ENCODE results near the gene STX8.

The STX8 gene

GRCh38 chr17:9434642-9435057, 141.0 kb downstream of the STX8 start:
- no peak for DNase-seq

DNA sequence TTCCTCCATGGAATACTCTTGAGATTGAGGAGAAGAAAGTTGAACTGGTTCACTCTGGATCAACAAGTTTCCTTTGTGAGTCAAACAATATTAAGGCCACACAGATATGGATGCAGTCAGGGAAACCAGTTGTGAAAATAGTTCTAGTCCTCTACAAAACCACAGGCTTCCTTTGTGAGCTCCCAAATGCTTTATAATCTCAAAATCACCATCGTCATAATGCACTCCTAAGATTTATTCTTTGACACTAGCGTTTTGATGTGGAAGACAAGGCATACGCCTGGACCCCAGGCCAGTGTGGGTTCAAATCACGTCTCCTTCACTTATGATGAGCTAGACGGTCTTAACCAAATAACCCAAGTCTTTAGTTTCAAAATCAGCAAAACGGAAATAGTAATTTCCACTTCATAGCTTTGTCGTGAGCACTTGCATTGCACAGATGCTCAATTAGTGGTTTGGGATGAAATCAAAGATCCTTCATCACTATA, 142.6 kb downstream of the STX8 start:
- DNase-seq: no peak

- no peak for DNase-seq
These were observed 143.3 kb downstream of the STX8 start for GRCh38 chr17:9432134-9432885.

DNA sequence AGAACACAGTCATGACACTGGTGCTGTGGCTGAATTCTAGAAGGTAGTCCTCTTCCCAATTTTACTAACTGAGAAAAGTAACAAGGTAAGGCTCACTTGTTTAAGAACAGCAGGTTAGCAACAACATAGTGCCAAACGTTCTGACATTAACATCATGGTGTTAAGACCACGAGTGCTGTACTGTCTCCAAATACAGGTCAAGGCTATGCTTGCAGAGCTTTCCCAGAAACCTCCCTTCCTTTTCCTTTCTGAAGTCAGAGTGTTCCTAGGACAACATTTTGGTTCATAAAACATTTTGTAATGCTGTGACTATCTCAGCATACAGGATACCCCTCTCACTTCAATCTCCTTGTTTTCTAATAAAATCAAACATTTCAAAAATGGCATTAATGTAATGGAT, 144.0 kb downstream of the STX8 start:
- DNase-seq: no peak

DNA sequence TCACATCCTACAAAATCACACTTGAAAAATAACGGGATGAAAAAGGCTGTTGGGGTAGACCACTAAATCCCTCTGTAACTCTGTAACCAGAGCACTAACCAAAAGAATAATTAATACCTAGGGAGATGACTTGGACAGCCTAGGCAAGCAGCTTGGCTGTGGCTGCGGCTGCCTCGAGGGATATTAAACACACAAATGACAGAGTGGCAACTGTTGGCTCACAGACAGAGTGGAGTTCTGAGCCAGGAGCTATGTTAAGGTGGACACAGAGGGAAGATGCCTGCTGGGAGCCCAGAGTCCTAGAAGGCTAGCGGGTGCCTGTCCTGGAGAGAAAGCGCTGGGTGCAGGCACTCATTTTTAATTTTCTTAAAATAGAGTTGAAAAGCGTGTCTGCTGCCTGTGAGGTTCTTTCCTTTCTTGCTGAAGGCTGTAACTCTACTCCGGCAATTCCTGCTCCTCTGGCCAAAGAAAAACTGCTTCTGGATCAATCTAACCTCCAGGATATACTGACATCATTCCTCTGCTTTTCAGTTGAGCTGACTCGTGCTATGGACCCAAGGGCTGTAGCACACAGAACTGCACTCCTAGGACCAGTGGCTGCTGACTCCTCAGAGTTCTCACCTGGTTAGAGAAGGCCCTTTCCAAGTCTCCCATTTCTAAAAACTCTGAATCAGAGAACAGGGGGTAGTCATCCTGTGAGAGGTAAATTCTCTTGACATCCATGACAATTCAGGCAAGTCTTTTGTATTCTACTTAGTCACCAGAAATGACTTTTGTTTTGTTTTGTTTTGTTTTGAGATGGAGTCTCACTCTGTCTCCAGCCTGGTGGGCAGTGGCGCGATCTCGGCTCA, 147.9 kb downstream of the STX8 start:
- no peak for DNase-seq

DNA sequence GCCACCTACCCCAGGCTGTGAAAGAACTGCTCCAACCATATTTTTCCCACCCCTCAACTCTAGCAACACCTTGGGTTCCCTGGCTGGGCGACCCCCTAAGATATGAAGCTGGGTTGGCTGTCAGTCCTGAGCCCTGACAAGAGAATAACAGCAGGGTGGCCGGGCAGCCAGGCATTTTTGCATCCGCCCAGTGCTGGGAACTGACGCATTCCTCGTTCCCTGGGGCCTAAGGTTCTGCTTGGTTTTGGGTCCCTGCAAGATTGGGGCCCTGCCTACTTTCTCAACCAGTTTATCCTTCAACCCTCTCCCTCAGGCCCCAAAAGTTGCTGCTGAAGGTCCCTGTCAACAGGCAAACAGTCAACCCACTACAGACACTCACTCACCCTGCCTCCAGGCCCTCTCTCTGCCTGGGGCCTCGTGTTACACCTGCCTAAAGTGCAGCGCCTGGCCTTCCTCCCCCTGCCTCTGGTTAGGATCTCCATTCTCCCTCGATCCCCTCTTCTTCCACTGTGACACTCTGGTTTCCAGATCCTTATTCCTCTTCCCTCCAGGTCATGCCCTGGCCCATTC, 151.5 kb downstream of the STX8 start:
- no peak for DNase-seq

DNA sequence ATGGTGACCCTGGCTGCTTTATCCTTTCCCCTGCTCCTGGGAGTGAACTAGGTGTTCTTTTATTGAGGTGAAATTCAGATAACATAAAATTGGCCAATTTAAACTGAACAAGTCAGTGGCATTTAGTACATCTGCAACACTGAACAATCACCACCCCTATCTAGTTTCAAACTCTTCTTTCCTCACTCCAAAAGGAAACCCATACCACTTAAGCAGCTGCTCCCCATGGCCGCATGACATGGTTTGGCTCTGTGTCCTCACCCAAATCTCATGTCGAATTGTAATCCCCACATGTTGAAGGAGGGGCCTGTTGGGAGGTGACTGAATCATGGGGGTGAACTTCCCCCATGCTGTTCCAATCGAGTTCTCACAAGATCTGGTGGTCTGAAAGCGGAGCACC, 154.1 kb downstream of the STX8 start:
- DNase-seq: no peak

DNA sequence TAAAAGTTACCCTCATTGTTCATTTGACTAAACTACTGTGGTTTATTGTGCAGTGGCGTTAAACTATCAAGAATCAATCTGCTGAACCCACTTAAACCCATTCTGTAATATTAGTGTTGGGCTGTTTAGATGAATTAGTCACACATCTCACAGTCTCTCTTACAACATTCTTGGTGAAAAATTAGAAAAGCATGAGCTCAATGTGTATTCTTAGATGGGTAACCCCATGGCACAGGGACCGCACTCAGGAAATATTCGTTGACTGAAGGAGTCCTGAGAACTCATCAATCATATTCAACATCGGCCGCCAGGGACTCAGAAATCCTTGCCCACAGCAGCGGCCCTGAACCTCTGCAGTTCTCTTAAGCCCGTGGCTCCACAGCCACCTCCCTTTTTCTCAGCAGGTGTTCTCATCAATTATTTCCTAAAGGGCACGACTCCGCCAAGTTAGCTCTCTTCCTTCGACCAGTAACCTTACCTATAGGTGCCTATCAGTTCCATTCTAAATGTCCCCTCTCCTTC, 155.6 kb downstream of the STX8 start:
- DNase-seq: no peak

DNA sequence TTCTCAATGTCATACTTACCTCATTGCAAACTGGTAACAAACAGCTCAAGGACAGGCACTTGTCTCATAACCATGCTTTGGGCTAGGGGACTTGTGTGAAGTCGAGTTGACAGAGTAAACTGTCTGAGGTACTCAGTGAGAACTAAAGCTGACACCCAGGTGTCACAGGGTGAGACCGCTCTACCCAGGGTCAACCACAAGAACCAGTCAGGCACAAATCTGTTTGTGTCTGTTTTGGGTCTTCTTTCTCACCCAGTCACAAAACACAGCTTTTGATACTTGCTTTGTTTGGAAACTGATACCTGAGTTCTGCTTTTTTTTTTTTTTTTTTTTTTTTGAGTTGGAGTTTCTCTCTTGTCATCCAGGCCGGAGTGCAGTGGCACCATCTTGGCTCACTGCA, 161.1 kb downstream of the STX8 start:
- DNase-seq: peak; percentile 2 to 19

DNA sequence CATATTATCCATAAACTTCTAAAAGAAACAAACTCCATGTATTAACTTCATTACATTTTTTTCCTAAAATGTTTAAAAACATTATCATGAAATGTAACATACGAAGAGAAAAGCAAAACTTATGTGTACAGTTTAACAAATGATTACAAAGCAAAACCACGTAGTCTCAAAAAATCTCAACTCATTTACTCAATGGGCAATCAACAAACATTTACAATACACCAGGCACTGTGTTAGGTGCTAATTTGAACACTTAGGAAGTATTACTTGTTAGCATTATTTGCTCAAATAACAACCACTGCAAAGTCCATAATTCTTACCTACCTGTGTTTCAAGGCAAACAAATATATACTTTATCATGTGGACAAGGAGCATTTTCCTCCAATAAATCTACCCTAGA, 164.9 kb downstream of the STX8 start:
- DNase-seq: no peak

DNA sequence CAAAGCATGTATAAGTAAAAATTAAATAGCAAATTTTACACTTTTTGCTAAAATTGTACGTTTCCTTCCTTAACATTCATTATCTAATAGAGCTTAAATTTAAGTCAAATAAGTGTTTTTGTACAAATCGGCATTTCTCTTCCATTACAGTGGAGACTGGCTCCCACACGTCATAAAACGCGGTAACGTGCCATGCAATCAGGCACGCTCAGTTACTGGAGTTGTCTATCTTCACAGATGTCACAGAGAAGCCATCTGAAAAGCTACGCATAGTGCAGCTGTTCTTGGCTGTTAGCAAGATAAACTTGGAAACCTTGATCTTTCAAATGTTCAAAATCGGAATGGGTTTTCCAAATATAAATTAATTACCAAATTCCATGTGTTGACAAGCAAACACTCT, 165.3 kb downstream of the STX8 start:
- no peak for DNase-seq

DNA sequence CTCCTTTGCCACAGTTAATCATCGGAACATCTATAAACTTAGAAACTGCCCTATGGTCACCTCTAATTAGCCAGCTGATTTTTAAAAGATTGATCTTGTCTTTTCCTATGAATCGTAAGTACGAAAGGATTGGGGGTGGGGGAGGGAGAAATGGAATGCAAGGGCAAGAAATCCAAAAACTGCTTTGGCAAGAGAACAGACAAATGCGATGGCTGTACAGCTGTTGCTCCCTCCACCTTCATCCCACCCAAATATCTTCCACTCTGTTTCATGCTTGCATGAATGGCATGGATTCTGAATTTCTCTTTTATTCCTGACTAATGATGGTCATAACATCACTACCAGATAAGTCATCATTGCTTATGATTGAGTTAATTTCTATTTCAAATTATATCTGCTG, 165.7 kb downstream of the STX8 start:
- DNase-seq: no peak

DNA sequence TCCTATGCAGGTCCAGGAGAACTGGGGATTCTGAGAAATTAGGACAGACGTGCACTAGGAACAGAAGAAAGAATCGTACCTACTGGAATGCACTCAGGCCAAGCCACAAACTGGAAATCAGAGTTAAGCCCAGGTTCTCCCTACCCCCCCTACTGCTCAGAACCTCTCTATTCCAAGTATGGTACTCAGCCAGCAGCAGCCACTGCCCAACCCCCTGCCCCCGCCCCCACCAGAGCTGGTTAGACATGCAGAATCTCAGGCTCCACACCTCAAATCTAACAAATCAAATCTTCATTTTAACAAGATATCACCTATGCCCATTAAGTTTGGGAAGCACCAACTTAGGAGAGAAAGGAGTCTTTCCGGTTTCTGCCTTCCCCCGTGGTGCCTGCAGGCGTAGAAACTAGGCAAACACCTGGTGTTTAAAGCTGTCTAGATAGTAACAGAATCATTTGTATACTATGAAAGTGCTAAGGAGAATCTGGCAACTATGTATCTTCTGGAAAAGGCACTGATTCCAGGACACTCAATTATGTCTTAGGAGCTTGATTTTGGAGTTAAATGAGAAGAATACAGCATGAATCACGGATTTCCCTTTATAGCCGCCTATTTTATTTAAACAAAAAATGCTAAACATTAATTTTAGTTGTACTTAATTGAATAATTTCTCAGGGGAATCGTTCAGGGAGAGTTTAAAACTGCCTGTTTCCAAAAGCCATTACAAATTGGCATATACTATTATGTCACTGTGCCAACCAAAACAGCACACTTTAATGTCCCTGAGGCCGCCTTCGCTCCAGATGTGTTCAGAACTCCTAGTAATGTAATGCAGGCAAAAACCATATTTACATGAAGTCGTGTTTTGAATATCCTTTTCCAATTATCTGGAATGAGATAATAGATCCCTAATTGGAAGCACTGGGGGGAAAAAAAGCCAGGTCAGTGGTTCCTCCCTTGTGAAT, 166.5 kb downstream of the STX8 start:
- no peak for DNase-seq

DNA sequence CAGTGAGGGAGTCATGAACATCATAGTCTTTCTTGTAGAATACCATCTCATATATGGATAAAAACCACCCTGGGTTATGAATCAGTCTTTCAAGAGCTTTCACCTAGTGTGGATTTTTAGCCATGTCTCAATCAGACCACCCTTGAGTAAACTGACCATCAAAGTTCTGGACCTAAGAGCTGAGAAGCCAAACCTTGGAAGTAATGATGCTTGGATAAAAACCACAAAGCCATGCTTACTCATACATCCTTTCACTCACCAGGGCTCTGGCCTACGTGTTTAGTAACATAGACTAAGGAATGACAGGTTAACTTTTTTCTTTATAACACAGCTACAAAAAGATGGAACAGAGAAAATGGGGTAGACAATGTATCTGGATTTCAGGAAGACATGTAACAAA, 167.2 kb downstream of the STX8 start:
- no peak for DNase-seq

DNA sequence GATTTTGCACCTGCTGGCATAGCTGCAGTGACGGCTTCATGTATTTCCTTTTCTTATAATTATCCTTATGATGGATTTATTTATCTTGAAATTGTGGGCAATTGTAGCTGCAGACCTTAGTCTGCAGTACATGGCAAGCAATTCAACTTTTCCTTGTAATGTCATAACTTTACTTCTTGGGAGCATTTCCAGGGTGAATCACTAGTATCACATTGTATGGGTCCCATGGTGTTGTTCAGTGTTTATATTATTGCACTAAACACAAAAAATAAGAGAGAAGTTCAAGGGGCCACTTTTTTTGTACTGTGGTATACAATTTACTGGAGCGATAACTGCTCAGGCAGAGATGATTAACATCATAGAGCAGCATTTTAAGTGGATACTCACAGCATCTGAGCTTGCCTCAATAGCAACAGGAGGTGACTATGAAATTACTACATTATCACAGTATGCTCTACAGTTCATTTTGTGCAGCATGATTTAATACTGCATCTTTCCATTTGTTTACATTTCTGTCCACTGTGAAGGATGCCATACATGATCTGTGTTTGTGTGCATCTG, 169.5 kb downstream of the STX8 start:
- no peak for DNase-seq

DNA sequence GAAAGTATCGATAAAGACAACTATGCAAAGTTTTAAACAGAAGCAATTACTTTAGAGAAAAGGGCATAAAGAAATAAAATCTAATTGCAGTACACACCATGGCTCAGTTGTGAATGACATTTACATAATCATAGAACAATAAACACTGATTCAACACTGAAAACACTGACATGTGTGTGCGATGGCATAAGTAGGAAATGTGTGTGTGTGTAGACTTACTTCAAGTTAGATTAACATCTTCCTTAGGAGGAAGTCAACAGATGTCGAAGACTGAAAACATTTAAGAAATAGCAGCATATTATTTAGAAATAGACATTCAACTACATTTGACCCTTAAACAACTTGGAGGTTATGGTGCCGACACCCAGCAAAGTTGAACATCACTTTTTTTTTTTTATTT, 172.4 kb downstream of the STX8 start:
- DNase-seq: no peak

GRCh38 chr17:9402590-9403199, 172.9 kb downstream of the STX8 start:
- peak in 1 of 2 donors; percentile 39 for DNase-seq

GRCh38 chr17:9401434-9401833, 174.2 kb downstream of the STX8 start:
- no peak for DNase-seq

GRCh38 chr17:9389111-9389527, 186.5 kb downstream of the STX8 start:
- DNase-seq: peak; percentile 1 to 14

GRCh38 chr17:9386401-9386800, 189.2 kb downstream of the STX8 start:
- DNase-seq: no peak

- no peak for DNase-seq
These were observed 191.8 kb downstream of the STX8 start for GRCh38 chr17:9383826-9384225.

DNA sequence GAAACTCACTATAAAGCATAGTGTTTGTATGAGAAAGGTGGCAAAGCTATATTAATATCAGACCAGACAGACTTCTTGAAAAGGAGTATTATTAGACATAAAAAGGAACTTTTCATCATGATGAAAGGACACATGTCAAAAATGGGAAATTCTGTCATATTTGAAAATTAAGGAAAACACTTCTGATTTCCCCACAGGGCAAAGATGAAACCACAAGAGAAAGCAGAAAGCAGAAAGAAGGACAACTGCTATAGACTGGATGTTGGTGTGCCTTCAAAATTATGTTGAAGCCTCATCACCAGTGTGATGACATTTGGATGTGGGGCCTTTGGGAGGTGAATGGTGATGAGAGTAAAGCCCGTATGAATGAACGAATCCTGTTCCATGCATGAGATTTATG, 193.0 kb downstream of the STX8 start:
- DNase-seq: no peak

Measured in CD4-positive, alpha-beta T cell treated with Interferon alpha-2 for 1 hour (primary cell).